Measurements from ENCODE around the gene PSMB3.
"Not testable (repeated sequence)": the region's sequence is repeated elsewhere in the genome, so short reads cannot be mapped to it uniquely, and the experiment has no call there.

The PSMB3 gene

DNA sequence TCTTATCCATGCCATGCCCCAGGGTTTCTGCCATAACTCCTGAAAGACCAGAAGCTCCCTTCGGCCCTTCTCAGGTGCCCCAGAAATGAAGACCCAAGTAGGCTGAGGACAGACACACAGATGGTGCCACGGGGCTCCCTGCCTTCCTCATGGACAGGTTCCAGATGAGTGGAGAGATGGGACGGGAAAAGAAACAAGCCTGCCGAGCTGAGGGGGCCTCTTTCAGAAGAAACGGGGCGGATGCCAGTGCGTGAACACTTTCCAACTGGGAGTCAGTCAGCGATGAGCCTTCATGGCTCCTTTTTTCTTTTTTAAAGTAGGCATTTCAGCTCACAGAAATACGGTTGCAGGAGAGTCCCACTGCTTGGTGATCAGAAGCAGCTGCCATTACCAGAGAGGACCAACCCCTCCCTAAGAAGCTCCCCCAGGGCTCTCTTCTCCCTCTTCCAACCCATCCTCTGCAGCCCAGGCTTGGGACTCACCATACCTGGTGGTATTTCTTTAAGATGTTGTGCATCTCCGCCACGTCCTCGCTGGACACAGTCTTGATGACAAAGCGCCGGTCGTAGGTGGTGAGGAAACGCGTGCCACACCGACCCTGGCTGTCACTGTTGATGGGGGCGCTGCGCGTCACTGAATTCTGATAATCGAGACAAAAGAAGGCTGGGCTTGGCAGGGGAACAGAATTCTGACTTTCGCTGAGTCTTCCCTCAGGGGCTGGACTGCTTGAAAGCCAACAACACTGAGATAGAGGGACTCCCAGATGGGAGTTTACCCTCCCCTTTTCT, 27.6 kb downstream of the PSMB3 start:
- Histone ChIP-seq H3K27ac (ENCODE audit: low read depth, low read length) (no peak overlapping the region), H3K4me3 (ENCODE audit: low read length) (no peak overlapping the region), H3K79me2 (ENCODE audit: control insufficient read depth, low read length) (no peaks in the 10 kb centered on the region), H4K20me1 (ENCODE audit: control insufficient read depth, insufficient read depth, low read depth, low read length) (no peaks in the 10 kb centered on the region), H3K36me3 (ENCODE audit: control insufficient read depth, low read length) (peaks cover 72% of the 10 kb centered on the region), H3K4me1 (ENCODE audit: control insufficient read depth, low read length) (no peaks in the 10 kb centered on the region), H3K27me3 (ENCODE audit: control insufficient read depth, low read length) (no peaks in the 10 kb centered on the region), H3K9me3 (ENCODE audit: control insufficient read depth, insufficient read depth, low read length) (no peaks in the 10 kb centered on the region), H3K4me2 (ENCODE audit: low read length) (no peak overlapping the region), H3K9me2 (replicated peaks; ENCODE audit: control insufficient read depth, low read length) (no peaks in the 10 kb centered on the region), H3F3A (ENCODE audit: control insufficient read depth, insufficient read depth) (no peaks in the 10 kb centered on the region)
- TF ChIP-seq EZH2phosphoT487 (IDR thresholded peaks at IDR 0.05; ENCODE audit: borderline replicate concordance, low read length), result no peak
- TF ChIP-seq, protein P1, sequence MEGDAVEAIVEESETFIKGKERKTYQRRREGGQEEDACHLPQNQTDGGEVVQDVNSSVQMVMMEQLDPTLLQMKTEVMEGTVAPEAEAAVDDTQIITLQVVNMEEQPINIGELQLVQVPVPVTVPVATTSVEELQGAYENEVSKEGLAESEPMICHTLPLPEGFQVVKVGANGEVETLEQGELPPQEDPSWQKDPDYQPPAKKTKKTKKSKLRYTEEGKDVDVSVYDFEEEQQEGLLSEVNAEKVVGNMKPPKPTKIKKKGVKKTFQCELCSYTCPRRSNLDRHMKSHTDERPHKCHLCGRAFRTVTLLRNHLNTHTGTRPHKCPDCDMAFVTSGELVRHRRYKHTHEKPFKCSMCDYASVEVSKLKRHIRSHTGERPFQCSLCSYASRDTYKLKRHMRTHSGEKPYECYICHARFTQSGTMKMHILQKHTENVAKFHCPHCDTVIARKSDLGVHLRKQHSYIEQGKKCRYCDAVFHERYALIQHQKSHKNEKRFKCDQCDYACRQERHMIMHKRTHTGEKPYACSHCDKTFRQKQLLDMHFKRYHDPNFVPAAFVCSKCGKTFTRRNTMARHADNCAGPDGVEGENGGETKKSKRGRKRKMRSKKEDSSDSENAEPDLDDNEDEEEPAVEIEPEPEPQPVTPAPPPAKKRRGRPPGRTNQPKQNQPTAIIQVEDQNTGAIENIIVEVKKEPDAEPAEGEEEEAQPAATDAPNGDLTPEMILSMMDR (IDR thresholded peaks at IDR 0.05; ENCODE audit: low read depth, low read length, poor library complexity, severe bottlenecking), result no peak

DNA sequence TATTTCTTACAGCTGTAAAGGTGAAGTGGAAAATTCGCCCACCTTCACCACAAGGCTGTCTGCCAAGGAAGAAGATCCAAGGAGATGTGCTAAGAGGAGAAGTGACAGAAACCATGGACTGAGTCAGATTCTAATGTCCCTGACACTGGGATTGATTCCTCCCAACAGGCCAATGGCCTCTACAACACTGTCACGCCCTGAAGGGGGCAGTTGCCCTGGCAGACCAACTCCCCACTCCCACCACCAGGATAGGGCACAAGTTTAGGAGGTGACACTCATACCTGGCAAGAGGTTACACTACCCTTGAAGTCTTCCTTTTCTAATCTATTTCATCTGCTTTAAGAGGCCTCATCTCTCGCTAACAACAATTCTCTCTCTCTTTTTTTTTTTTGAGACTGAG, 30.7 kb downstream of the PSMB3 start:
- Histone ChIP-seq H3K9me2 (replicated peaks; ENCODE audit: control insufficient read depth, low read length) (no peaks in the 10 kb centered on the region), H3K4me2 (ENCODE audit: low read length) (no peak overlapping the region), H3K4me3 (ENCODE audit: low read length) (no peak overlapping the region), H3K36me3 (ENCODE audit: control insufficient read depth, low read length) (peaks cover 69% of the 10 kb centered on the region), H3K79me2 (ENCODE audit: control insufficient read depth, low read length) (no peaks in the 10 kb centered on the region), H3F3A (ENCODE audit: control insufficient read depth, insufficient read depth) (no peaks in the 10 kb centered on the region), H3K9me3 (ENCODE audit: control insufficient read depth, insufficient read depth, low read length) (no peaks in the 10 kb centered on the region), H3K4me1 (ENCODE audit: control insufficient read depth, low read length) (no peaks in the 10 kb centered on the region), H3K27ac (ENCODE audit: low read depth, low read length) (no peak overlapping the region), H3K27me3 (ENCODE audit: control insufficient read depth, low read length) (no peaks in the 10 kb centered on the region), H4K20me1 (ENCODE audit: control insufficient read depth, insufficient read depth, low read depth, low read length) (no peaks in the 10 kb centered on the region)
- TF ChIP-seq EZH2phosphoT487 (IDR thresholded peaks at IDR 0.05; ENCODE audit: borderline replicate concordance, low read length), result no peak
- TF ChIP-seq, protein P1 (IDR thresholded peaks at IDR 0.05; ENCODE audit: low read depth, low read length, poor library complexity, severe bottlenecking), result no peak

DNA sequence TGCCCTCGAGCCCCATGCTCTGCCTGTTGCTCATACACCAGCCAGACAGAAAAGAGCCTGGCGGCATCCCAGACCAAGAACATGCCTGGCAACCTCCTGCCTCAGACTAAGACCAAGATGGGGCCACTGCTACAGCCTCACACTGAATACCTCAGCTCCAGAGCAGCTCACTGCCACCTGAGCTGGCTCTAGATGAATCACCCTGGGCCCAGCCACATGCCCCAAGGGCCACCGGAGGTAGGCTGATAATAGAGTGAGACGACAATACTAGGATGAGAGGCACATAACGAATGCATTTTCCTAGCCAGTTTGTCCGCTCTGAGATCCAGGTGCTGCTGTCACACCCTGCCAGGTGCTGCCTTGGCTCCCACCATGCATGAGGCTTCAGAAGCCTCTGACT, 33.8 kb downstream of the PSMB3 start:
- TF ChIP-seq, protein P1 (IDR thresholded peaks at IDR 0.05; ENCODE audit: low read depth, low read length, poor library complexity, severe bottlenecking), result no peak
- TF ChIP-seq EZH2phosphoT487 (IDR thresholded peaks at IDR 0.05; ENCODE audit: borderline replicate concordance, low read length), result no peak
- no peaks in the 10 kb centered on the region for H3F3A ChIP-seq (ENCODE audit: control insufficient read depth, insufficient read depth)
- H3K9me3 ChIP-seq (ENCODE audit: control insufficient read depth, insufficient read depth, low read length), result no peaks in the 10 kb centered on the region
- no peaks in the 10 kb centered on the region for H3K9me2 ChIP-seq (replicated peaks; ENCODE audit: control insufficient read depth, low read length)
- no peaks in the 10 kb centered on the region for H4K20me1 ChIP-seq (ENCODE audit: control insufficient read depth, insufficient read depth, low read depth, low read length)
- no peak overlapping the region for H3K4me3 ChIP-seq (ENCODE audit: low read length)
- H3K4me2 ChIP-seq (ENCODE audit: low read length), result no peak overlapping the region
- H3K4me1 ChIP-seq (ENCODE audit: control insufficient read depth, low read length), result no peaks in the 10 kb centered on the region
- H3K79me2 ChIP-seq (ENCODE audit: control insufficient read depth, low read length), result peaks cover 11% of the 10 kb centered on the region
- H3K36me3 ChIP-seq (ENCODE audit: control insufficient read depth, low read length), result peaks cover 38% of the 10 kb centered on the region
- no peaks in the 10 kb centered on the region for H3K27me3 ChIP-seq (ENCODE audit: control insufficient read depth, low read length)
- H3K27ac ChIP-seq (ENCODE audit: low read depth, low read length), result no peak overlapping the region

DNA sequence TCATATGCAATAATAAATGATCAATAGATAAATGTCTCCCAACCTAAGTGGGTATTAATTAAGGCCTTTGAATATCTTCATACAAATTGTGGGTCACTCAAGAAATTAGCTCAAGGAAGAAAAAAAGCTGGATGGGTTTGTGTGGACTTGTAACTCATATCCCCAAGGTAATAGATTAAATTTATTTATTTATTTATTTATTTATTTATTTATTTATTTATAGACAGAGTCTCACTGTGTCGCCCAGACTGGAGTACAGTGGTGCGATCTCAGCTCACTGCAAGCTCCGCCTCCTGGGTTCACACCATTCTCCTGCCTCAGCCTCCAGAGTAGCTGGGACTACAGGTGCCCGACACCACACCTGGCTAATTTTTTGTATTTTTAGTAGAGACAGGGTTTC, 35.5 kb downstream of the PSMB3 start:
- H3K27me3 ChIP-seq (ENCODE audit: control insufficient read depth, low read length); H3F3A ChIP-seq (ENCODE audit: control insufficient read depth, insufficient read depth); H3K9me2 ChIP-seq (replicated peaks; ENCODE audit: control insufficient read depth, low read length); H3K4me2 ChIP-seq (ENCODE audit: low read length); H3K9me3 ChIP-seq (ENCODE audit: control insufficient read depth, insufficient read depth, low read length); H3K4me3 ChIP-seq (ENCODE audit: low read length); H3K27ac ChIP-seq (ENCODE audit: low read depth, low read length); H4K20me1 ChIP-seq (ENCODE audit: control insufficient read depth, insufficient read depth, low read depth, low read length); H3K4me1 ChIP-seq (ENCODE audit: control insufficient read depth, low read length): not testable (repeated sequence)
- peaks cover 21% of the 10 kb centered on the region for H3K79me2 ChIP-seq (ENCODE audit: control insufficient read depth, low read length)
- H3K36me3 ChIP-seq (ENCODE audit: control insufficient read depth, low read length), result peaks cover 29% of the 10 kb centered on the region
